NCI-H1436 (cell line): ENCODE measurements around the gene HPD.

Experiments used
- DNase-seq: peaks from one replicate; lab custom pipeline; 2025; lab: John Stamatoyannopoulos, UW

The HPD gene

GRCh38 chr12:121810833-121811433, 47.7 kb downstream of the HPD start:
- no peak for DNase-seq

- DNase-seq, result no peak
Measured at GRCh38 chr12:121810234-121810817, 48.3 kb downstream of the HPD start.

- DNase-seq, result no peak
Measured at GRCh38 chr12:121809712-121810116, 48.9 kb downstream of the HPD start.

GRCh38 chr12:121808623-121809022, 50.0 kb downstream of the HPD start:
- no peak for DNase-seq

GRCh38 chr12:121807642-121808347, 50.9 kb downstream of the HPD start:
- no peak for DNase-seq

- no peak for DNase-seq
Measured at GRCh38 chr12:121806546-121807423, 51.9 kb downstream of the HPD start.

GRCh38 chr12:121806009-121806545, 52.6 kb downstream of the HPD start:
- DNase-seq, result peak; percentile 33

- DNase-seq, result no peak
Measured at GRCh38 chr12:121805171-121806008, 53.3 kb downstream of the HPD start.

GRCh38 chr12:121804417-121805111, 54.1 kb downstream of the HPD start:
- DNase-seq, result no peak

GRCh38 chr12:121803861-121804416, 54.7 kb downstream of the HPD start, which contains the start of gene SETD1B:
TSS of gene SETD1B (plus strand) at chr12:121804009. CDS start at chr12:121804738, 729 bp downstream.
- DNase-seq, result no peak

- peak; percentile 93 for DNase-seq
Measured at GRCh38 chr12:121802843-121803698, 55.6 kb downstream of the HPD start.

- DNase-seq, result no peak
Measured at GRCh38 chr12:121802485-121802842, 56.2 kb downstream of the HPD start.

GRCh38 chr12:121801595-121802484, 56.8 kb downstream of the HPD start:
- peak; percentile 71 for DNase-seq

- DNase-seq, result peak; percentile 39
Measured at GRCh38 chr12:121800694-121801594, 57.7 kb downstream of the HPD start.

GRCh38 chr12:121799842-121800693, 58.6 kb downstream of the HPD start:
- peak; percentile 56 for DNase-seq

- DNase-seq, result peak; percentile 59
Measured at GRCh38 chr12:121799156-121799841, 59.4 kb downstream of the HPD start.
